Right forelimb (tissue), 1 donor: ENCODE measurements around the gene PANK4.
"Not testable (repeated sequence)": the region's sequence is repeated elsewhere in the genome, so short reads cannot be mapped to it uniquely, and the experiment has no call there.

Source experiments
- DNase-seq: peaks from one replicate; pipeline ENCODE4 v3.0.0-alpha.2; 2018

The PANK4 gene

DNA sequence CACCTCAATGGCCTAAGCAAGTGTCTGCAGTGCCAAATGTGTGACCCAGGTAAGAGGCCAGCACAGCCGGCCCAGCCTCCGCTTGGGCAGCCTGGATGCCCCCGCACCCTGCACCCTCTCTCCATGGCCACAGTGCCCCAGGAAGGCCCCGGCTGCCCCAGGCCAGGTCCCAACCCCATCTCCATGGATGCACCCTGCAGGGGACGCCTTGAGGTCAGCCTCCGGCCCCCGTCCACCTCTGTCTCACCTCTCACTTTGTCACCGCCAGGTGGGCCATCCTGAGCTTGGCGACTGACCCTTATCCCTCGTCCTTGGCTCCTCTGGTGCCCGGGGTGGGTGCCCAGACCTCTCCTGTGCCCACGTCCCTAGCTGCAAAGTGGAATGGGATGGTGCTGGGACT, 32.0 kb upstream of the PANK4 start:
- no peak for DNase-seq

DNA sequence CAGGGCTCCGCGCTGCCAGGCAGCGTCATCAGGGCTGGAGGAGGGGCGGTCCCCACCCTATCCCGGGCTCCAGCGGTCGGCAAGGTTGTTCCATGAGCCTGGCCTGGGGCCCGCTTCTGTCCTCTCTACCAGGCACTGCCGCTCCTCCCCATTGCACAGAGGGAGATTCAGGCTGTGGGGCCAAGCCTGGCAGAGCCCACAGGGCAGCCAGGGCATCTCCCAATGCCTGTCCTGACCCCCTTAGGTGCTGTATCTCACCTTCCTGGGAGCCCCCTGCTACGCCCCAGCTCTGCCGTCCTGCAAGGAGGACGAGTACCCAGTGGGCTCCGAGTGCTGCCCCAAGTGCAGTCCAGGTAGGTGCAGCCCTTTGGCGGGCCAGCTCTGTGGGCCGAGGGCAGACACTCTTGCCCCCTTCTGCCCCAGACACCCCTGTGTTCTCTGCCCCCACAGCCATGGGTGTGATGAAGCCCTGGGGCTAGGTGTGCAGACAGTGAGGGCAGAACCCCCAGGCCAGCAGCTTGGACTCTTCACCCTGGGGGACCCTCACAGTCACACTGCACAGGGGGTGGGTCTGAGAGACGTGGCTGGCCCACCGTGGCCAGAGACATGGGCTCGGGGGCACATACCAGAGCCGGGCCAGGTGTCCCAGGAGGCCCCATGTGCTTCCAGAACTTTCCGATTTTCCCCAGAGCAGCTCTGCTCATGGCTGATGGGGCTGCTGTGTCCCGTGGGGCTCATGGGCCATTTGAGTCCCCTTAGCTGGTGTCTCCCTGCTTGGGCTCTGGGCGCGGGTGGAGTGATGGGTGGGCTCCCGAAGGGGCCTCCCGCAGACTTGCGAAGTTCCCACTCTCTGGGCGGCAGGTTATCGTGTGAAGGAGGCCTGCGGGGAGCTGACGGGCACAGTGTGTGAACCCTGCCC, 31.3 kb upstream of the PANK4 start:
- DNase-seq = no peak

DNA sequence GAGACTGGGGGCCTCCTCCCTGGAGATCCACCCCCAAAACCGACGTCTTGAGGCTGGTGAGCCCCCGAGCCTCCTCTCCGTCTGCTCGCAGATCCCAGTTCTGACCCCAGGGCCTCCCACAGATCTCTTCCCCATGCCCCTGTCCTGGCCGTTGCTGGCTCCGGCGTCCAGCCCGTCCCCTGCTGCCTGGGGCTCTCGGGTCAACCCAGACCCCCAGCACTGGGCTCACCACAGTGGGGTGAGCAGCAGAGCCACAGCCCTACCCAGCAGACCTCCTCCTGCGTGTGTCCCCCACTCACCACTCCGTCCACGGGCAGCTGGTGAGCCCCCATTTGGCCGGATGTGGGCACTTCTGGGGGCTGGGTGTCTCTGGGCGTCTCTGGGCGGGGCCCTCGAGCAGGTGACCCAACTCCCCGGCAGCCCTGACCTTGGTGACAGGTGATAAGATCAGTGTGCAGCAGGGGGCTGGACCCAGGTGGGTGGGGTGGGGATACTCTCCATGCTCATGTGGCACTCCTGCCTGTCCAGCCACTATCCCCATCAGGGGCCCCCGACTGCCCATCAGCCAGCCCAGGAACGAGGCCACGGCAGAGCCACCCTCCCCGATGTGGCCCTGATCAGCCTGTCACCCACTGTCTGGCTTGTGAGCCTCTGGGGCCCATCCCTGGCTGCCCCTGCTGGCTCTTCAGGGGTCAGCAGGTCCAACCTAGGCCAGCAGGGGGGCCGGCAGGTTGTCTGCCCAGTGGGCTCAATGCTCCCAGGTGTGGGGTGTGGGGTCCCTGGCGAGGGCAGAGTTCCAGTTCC, 30.5 kb upstream of the PANK4 start:
- DNase-seq = no peak

DNA sequence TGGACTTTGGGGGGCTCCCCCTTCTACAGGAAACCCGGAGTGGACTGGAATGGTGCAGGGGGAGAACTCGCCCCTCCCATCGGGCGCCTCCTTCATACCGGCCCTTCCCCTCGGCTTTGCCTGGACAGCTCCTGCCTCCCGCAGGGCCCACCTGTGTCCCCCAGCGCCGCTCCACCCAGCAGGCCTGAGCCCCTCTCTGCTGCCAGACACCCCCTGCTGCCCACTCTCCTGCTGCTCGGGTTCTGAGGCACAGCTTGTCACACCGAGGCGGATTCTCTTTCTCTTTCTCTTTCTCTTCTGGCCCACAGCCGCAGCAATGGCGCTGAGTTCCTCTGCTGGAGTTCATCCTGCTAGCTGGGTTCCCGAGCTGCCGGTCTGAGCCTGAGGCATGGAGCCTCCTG, 29.9 kb upstream of the PANK4 start, which contains the start of gene TNFRSF14:
Gene TNFRSF14 (plus strand): TSS at position 95 of the 401 bp plus-strand sequence. CDS start 294 bp downstream, at position 389.
- peak; percentile 75 for DNase-seq

DNA sequence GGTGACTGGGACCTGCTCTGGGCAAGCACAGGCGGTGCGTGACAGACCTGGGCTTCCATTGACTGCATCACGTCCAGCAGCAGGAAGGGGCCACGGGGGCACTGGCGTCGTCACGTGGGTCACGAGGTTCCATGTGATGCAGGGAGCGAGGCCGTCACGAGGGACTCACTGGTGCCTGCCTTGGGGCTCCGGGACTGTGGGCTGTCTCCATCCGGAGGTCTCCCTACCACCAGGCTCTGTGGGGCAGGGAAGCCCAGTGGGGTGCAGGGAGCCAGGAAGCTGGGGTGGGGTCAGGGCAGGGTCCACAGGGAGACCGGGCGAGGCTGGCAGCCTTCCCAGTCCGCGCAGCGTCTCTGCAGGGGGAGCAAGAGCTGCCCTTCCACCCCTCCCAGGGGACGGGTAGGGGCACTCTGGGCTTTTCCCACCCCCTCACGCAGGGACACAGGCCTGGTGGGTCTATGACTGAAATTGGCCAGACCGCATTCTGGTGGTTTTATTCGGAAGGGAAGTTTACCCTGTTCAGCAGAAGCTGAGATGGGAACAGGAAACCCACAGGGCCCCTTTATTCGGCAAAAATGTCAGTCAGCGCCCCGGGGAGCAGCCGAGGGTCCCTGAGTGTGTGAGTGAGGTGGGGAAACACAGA, 29.4 kb upstream of the PANK4 start:
- no peak for DNase-seq

DNA sequence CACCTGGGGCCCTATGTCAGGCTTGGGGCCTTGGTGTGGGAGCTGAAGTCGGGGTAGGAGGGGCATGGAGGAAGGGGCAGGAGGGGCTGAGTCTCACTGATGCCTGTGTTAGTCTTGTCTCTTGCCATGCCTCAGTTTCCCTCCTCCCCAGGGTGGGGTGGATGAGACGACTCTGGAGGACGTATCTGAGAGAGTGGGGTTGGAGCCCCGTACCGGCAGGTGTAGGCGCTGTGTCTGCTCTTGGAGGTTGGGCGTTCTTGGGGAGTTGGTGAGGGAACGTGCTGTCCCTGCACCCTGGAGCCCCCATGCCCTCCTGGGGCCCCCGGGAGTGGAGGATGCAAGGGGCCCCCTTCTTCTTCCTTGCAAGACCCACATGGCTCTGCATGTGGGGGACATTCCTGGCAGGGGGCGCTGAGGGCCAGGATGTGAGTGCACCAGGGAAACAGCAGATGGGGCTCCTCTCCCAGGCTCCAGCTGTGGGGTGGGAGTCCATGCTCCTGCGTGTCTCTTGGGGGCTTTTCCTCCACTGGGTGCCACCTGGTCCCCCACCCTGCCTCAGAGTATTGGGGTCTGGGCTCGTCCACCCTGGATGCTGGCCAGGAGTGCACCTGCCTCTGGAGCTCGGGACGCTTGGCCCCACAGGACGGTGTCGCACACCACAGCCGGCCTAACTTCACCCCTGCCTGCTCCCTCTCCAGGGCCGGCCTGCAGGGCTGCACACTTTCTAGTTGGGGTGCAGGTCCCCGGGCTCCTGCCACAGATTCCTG, 28.4 kb upstream of the PANK4 start:
- no peak for DNase-seq

DNA sequence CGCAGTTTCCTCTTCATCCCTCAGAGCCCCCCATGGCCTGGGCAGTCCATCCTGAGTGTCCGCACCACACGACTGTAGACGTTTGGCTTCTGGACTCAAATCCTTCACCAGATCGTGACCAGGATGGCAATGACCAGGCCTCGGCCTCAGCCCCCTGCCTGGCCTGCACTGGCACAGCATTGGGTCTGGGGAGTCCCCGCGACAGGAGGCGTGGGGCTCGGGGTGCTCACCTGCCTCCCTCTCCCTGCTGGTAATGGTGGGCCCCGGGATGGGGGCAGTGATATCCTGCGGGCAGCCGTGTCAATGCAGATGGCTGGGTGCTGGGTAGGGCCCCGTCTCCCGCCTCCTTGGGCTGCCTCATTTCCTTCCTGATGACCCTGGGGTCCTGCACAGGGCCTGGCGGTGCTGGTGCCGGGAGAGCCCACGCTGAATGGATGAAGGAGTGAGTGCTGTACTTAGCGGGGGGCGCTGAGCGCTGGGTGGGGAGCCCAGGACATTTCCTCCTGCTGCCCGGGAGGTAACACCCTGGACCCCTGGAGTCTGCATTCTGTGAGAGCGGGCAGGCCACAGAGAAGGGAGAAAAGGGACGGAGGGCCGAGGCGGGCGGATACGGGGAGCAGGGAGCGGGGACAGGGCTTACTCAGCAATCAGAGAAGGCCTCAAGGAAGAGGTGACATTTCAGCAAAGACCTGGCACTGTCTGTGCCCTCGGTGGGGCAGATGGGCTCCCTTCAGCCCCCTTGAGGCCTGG, 27.6 kb upstream of the PANK4 start:
- DNase-seq = no peak

DNA sequence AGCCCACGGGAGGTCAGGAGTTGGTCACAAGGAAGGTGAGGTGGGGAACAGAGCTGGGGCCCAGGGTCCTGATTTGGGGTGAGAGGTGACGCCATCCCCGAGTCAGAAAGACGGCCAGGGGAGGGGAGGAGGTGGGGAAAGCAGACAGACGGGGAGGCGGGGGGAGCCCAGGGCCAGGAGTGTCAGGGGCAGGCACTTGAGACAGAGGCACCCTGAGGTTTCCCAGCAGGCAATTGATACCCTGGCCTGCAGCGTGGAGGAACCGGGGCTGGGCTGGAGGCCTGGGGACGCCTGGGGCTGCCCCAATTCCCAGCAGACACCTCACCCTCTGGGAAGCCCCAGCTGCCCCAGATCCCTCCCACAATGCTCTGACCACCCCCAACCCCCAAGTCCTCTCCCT, 26.7 kb upstream of the PANK4 start:
- DNase-seq = not testable (repeated sequence)

DNA sequence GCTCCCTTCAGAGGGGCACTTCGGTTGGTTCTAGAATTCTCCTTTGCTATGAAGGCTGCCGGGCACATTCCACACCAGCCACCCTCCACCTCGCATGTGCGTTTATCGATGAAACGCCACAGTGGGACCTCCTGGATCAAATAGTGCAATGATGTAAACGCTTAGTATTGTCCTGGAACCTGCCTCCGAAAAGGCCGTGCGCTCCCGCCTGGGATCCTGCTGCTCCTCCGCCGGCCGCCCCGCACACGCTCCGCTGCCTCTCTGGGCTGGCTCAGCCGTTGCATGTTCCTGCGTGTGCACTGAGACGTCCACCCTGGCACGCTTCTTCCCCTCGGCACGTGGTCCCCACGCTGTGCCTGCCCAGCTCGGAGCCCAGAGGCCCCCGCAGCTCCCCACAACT, 25.8 kb upstream of the PANK4 start:
- no peak for DNase-seq

DNA sequence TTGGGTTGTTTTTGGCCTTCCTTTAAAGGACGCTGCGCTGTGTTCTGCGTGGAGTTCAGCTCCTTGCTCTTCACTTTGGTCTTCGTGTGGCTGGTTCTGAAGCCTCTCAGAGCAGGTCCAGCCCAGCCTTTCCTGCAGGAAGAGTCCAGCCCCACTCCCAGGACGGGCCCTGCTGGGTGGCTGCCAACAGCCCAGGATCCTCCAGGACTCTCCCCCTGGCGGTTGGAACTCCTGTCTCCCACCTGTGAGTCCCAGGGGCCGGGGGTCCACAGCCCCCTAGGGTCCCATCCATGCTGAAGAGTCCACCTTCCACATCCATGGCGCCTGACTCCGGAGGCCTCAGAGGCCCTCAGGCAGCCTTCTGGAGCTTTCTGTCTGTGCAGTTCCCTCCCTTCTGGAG, 25.1 kb upstream of the PANK4 start:
- DNase-seq = not testable (repeated sequence)

DNA sequence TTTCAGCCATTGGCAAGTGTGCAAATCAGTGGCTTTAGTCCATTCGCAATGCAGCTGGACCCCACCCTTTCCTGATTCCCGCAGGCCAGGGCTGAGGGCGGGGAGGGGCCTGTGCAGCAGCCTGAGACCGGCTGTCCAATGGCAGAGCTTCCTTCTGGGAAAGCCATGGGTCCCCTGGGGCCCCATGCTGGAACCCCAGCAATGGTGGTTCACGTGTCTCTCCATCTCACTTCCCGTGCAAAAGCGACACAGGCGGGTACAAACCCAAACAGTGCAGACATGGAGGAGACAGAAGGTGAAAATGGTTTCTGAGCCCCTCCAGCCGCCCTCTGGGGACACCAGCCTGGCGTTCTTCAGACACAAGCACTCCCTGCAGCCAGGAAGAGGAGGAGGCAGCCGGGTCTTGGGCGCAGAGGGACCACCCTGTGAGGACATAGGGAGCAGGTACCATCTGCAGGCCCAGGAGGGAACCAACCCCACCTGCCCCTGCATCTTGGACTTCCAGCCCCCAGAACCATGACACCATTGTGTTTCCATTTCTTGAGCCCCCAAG, 24.0 kb upstream of the PANK4 start:
- not testable (repeated sequence) for DNase-seq

DNA sequence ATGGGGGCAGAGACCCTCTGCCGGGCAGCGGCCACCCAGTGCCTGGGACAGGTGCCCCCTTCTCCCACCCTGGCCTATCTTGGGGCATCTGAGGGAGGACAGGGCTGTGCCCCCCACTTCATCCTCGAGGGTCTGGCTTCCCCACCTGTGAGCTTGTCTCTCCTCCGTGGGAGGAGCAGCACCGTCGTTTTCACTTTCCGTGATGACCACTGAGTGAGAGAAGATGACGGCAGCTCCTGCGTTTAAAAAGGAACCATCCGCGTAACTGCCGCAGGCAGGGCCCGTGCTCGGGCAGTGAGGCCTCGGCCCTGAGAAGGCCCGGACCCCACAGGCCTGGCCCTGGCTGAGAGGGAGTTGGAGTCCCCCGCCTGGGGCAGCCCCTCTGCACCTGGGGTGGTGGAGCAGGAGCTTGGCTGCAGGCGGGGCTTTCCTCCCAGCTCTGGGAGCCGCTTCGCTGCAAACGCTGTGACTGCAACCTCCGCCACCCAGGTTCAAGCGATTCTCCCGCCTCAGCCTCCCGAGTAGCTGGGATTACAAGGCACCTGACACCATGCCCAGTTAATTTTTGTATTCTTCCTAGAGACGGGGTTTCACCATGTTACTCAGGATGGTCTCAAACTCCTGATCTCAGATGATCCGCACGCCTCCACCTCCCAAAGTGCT, 23.1 kb upstream of the PANK4 start:
- not testable (repeated sequence) for DNase-seq

DNA sequence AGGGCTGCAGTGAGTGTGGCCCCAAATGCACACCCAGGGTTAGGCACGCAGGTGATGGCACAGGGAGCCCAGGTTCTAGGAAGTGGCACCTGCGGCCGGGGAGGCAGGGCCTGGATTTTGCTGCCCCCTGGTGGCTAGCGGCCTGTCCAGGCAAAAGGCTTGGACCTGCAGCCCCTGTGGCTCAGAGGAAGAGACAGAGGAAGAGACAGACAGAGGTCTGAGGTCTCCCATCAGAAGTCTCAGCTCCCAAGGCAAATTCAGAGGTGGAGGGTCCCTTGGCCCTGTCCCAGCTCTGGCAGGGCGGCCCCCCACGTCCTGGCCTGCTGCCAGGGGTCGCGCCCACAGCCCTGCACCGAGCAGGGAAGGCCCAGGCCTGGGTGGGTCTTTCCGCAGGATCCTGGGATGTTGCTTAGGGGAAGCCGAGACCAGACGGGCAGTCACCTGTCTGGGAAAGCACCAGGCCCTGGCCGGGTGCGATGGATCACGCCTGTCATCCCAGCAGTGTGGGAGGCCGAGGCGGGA, 21.7 kb upstream of the PANK4 start:
- peak; percentile 86 for DNase-seq

DNA sequence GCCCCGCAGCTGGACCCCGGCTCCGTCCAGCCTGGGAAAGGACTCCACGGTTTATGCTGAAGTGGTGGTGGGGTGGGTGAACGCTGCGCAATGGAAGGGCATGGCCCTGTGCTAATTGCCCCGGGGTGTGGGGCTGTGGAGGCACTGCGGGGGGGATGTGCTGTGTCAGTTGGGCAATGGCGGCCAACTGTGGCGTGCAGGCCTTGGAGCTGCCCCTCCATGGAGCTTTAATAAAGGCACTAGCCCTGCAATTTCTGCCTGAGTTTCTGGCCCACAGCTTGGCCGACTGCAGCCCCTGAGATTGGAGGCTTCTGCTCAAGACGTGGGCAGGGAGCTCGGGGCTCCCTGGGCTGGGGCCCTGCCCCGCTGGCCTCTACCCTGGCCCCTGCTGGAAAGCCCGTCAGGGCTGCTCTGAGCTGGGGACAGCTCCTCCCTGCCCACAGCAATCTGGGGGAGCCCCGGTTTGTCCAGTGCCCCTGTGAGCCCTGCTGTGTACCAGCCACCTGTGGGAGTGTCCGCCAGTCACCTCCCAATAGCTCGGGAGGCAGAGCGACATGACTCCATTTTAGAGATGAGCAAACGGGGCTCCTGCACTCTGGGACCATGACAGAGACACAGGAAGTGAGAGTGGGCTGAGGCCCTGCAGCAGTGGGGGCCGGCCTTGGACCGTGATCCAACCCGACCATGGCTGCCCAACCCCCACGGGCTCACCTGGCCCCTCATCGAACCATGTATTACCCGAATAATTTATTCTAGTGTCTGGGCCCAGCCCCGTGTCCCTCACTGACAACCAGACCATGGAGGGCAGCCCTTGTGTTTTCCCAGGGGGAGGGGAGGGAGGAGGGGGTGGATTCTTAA, 21.0 kb upstream of the PANK4 start:
- DNase-seq = no peak

DNA sequence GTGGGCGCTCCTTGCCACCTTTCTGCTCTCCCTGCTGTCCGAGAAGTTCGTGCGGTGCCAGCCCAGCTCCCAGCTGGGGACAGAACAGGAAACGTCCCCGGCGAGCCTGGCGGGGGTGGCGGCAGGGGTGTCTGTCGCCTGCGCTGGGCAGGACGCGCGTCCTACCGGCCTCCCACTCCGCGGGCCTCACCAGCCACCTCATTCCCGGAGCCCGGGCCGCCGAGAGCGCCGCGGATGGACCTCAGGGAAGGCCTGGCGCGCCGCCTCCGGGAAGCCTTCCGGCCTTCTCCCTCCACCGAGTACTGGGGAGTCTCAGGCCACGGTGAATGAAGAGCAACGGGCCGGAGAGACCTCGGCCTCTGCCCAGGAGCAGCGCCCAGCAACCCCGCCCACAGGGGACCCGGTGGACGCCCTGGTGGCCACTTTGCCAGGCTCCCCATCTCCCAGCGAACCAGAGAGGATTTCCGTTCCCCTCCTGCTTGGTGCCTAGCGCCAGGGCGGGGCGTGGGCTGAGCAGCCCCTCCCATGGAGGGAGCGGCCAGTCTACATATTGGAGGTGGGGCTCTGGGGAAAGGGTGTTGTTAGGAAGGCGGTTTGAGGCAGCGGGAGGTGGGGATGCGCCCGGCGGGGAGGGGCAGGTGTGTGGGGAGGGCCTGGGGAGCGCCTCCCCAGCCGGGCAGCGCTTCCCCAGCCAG, 20.3 kb upstream of the PANK4 start:
- peak; percentile 77 for DNase-seq

DNA sequence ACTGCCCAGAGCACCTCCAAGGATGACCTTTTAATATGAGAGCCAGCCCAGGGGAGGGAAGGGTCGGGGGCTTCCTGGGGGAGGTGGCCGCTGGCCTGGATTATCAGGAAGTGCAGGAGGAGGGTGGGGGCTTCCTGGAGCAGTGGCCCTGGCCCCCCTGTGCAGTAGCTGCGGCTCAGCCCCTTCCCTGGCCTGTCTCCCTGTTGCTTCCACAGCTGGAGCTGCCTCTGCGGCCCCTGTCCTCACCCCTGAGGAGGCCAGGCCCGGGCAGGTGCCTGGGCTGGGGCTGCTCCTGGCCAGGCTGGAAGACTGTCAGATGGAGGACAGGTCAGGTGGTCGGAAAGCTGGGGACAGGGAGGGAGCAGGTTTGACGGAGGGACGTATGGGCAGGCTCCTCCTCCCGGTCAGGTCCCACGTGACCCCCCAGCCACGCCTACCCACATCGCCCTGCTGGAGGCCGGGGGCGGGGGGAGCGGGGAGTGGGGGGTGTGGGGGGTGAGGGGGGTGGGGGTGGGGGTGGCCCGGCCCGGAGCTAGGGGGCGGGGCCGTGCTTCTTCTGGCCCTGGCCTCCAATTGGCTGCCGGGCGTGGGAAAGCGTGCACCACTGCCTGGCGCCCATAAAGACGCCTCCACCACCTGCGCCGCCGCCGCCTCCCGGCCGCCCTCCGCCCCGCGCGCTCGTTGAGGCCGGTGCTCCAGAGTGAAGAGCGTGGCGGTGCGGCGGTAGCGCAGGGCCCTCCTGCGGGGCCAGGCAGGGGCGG, 19.5 kb upstream of the PANK4 start:
- DNase-seq = peak; percentile 81

DNA sequence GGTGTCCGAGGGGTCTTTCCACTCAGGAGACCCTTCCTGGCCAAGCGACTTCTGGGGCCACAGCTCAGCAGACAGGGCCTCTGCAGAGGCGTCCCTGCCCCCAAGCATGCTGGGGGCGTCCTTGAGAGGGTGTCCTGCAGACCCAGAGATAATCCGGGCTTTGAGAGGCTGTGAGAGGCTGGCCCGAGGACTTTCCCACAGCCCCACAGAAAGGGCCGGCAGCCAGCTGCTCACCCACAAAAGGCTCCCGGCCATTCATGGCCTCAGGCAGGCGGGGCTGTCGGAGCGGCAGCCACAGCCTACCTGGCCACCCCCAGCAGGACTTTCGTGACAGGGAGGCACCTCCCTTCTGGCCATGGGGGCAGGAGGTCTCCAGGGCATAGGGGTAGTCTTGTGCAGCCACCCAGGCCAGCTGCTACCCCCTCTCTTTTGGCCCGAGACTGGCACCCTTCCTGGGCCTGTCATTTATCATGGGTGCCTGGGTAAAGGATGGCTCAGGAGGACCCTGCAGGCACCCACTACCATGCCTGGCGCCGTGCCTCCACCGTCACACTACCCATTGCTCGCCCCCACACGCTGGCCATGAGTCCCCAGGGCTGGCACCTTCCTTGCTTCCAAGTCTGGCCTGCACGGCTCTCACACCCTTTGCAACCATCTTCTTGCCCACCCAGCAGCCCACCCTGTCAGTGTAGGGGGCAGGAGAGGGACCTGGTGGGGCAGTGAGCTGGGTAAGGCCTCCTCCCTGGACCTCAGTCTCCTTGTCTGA, 18.7 kb upstream of the PANK4 start:
- no peak for DNase-seq
